Karpas-422 (cell line): ENCODE measurements around the gene SOHLH1. TPM values are rescaled to one million over a fixed set of nuclear protein-coding genes. Genes with fewer than 3 reads are reported as not detected.

ENCODE experiments used
- DNase-seq: peaks from one replicate; pipeline ENCODE4 v3.0.0-alpha.2; 2015
- H2AFZ ChIP-seq: fragments of 200-600 bp; sonication (generic); 2 replicates; pipeline ENCODE4 v1.6.1; 2014; ENCODE audit warnings: antibody characterized with exemption, low read length, mixed read lengths
- H3K27ac ChIP-seq: fragments of 200-600 bp; sonication (generic); 2 replicates; pipeline ENCODE4 v1.5.1; 2014; ENCODE audit warnings: mild to moderate bottlenecking, low read length, moderate library complexity
- H3K27me3 ChIP-seq: fragments of 200-600 bp; sonication (generic); 2 replicates; pipeline ENCODE4 v1.6.1; 2014; ENCODE audit warnings: low read length, mixed read lengths
- H3K36me3 ChIP-seq: fragments of 200-600 bp; sonication (generic); 2 replicates; pipeline ENCODE4 v1.6.1; 2014; ENCODE audit warnings: low read length, mixed read lengths; ENCODE audit not compliant: insufficient read depth
- H3K4me1 ChIP-seq: fragments of 200-600 bp; sonication (generic); 2 replicates; pipeline ENCODE4 v1.6.1; 2014; ENCODE audit warnings: mild to moderate bottlenecking, low read length, mixed read lengths
- H3K4me2 ChIP-seq: fragments of 200-600 bp; sonication (generic); 2 replicates; pipeline ENCODE4 v1.6.1; 2014; ENCODE audit warnings: low read length, low read depth, mild to moderate bottlenecking; ENCODE audit not compliant: poor library complexity, severe bottlenecking
- H3K4me3 ChIP-seq: fragments of 200-600 bp; sonication (generic); 2 replicates; pipeline ENCODE4 v1.5.1; 2014; ENCODE audit warnings: mild to moderate bottlenecking, antibody characterized with exemption, low read length, mixed read lengths
- H3K79me2 ChIP-seq: fragments of 200-600 bp; sonication (generic); 2 replicates; pipeline ENCODE4 v1.6.1; 2014; ENCODE audit warnings: mild to moderate bottlenecking, low read length, mixed read lengths
- H3K9ac ChIP-seq: fragments of 200-600 bp; sonication (generic); 2 replicates; pipeline ENCODE4 v1.6.0; 2014; ENCODE audit warnings: low read length
- H3K9me2 ChIP-seq: fragments of 200-600 bp; sonication (generic), shearing (Covaris generic); replicated peaks from 2 replicates; pipeline ENCODE4 v1.6.0; 2014; ENCODE audit warnings: mild to moderate bottlenecking, low read length, moderate library complexity; ENCODE audit not compliant: insufficient read depth
- H3K9me3 ChIP-seq: fragments of 300-700, 200-600 bp; sonication (generic); 2 replicates; pipeline ENCODE4 v1.6.1; 2014; ENCODE audit warnings: low read length, mixed read lengths
- H4K20me1 ChIP-seq: fragments of 200-600 bp; sonication (generic); 2 replicates; pipeline ENCODE4 v1.6.1; 2014; ENCODE audit warnings: mild to moderate bottlenecking, antibody characterized with exemption, low read length, low read depth; ENCODE audit not compliant: insufficient read depth
- total RNA-seq: library from RNA; depleted of rRNA; stranded (reverse); fragments of >200 nt; shearing (Covaris generic); gene quantifications from 2 replicates; pipeline ENCODE4 v1.2.3, GENCODE V29; 2014; ENCODE audit warnings: low replicate concordance

SOHLH1 gene
- total RNA-seq, 1 experiment from 2014 or later = not detected

DNA sequence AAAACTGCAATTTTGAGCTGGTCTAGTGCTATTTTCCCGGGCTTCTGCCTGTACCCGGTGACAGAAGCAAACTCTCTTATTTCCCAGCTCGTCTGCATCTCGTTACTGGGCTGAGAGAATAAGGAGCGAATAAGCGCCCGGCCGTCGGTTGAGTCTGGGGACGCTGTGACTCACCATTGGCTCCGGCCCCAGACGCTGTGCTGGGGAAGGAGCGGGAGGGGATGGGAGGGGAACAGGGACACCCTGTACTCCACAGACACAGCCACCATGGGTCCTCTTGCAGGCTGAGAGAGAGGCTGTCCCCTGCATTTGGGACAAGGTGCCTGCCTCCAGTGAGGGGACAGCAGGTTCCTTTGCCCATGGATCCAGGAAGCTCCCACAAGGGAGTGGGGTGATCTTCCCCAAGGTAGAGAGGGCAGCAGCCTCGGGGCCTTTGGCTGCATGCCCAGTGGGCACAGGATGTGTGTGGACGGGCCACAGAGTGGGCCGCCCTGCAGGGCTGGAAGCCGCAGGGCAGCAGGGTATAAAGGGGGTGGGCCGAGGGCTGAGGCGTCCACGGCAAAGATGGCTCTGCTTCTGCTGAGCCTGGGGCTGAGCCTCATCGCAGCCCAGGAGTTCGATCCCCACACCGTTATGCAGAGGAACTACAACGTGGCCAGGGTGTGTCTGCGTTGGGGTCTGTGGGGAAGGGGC lies 36.4 kb downstream of the SOHLH1 start, which contains the start of gene LCN9:
TSS of gene LCN9 (plus strand) at position 552 of the 693 bp plus-strand sequence. CDS start at position 565, 13 bp downstream.
- Histone ChIP-seq H3K4me1 (no peaks in the 10 kb centered on the region), H3K9ac (no peak within 1 kb of the TSS), H3K36me3 (no peaks in the 10 kb centered on the region), H3K27ac (no peak within 1 kb of the TSS), H2AFZ (no peak within 1 kb of the TSS), H3K4me3 (no peak within 1 kb of the TSS), H3K79me2 (no peaks in the 10 kb centered on the region), H3K9me2 (no peaks in the 10 kb centered on the region), H3K4me2 (no peak within 1 kb of the TSS), H3K27me3 (no peaks in the 10 kb centered on the region), H3K9me3 (no peaks in the 10 kb centered on the region), H4K20me1 (no peaks in the 10 kb centered on the region)
- DNase-seq = no peak

DNA sequence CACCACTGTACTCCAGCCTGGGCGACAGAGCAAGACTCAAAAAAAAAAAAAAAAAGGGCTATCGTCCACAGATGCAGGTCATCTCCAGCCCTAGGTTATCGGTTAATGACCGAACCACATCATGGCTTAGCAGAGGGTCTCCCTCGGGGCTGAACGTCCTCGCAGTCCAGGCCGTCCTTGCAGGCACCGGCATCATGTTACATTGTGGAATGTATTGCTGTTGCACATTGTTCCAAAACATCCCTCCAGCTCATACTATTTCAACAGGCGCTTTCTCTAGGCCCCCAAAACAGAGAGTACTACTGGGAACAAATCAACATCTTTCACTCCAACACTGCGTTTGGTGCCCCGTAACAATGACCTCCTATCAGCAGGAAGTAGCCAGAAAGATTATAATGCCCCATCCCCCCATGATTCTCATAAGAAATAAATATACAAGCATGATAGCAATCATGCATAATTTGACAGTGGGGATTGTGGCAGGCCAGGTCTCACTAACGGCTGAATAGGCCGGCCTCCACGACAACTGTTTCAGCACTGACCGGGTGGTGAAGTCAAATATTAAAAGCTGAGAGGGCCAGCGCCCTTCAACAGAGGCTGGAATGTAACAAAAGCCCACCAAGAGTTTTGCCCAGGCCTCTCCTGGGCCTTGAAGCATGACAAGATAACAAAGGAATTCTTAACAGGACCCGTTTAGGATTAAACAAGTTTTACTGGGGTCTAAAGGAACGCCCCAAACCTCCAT lies 37.3 kb downstream of the SOHLH1 start:
- no peaks in the 10 kb centered on the region for H3K4me1 ChIP-seq

DNA sequence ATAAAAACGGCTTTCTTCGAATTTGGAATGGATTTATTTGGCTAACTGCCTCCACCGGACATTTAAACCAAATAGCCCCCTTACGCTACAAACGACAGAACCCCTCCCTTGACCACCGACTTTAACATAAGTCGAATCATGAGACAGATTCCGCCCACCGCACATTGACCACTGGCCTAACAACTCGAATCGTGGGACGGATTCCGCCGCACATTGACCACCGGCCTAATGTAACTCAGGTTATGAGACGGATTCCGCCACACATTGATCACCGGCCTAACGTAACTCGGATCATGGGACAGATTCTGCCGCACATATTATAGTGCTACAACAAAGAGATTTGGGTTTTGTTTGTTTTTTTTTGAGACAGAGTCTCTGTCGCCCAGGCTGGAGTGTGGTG lies 38.9 kb downstream of the SOHLH1 start:
- Histone ChIP-seq H3K9ac (no peak overlapping the region), H3K27me3 (no peaks in the 10 kb centered on the region), H3K9me2 (no peaks in the 10 kb centered on the region), H3K27ac (no peak overlapping the region), H3K9me3 (no peaks in the 10 kb centered on the region), H3K36me3 (no peaks in the 10 kb centered on the region), H3K4me3 (no peak overlapping the region), H4K20me1 (no peaks in the 10 kb centered on the region), H3K4me1 (no peaks in the 10 kb centered on the region), H3K4me2 (no peak overlapping the region), H3K79me2 (no peaks in the 10 kb centered on the region), H2AFZ (no peak overlapping the region)
- no peak for DNase-seq

More for the DNA sequence above, 37.3 kb downstream of the SOHLH1 start:
- Histone ChIP-seq H4K20me1 (no peaks in the 10 kb centered on the region), H3K9me3 (no peaks in the 10 kb centered on the region), H3K27me3 (no peaks in the 10 kb centered on the region), H3K4me3 (no peak overlapping the region), H3K27ac (no peak overlapping the region), H3K36me3 (no peaks in the 10 kb centered on the region), H2AFZ (no peak overlapping the region), H3K9ac (no peak overlapping the region), H3K79me2 (no peaks in the 10 kb centered on the region), H3K9me2 (no peaks in the 10 kb centered on the region), H3K4me2 (no peak overlapping the region)
- DNase-seq = no peak

DNA sequence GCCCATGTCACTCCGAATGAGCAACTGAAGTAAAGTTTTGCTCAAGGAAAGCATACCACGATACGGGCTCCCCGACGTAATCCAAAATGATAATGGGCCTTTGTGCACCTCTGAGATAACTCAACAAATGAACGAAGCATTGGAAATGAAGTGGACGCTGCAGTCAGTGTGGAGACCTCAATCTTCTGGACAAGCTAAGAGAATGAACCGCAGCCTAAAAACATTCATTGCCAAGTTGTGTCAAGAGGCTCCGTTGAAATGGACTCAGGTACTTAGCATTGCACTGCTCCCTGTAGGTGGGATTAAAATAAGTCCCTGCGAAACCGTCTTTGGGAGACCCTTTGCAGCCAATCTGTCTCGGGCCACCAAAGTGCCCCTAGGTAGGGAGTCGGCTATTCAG lies 40.0 kb downstream of the SOHLH1 start:
- Histone ChIP-seq H3K9ac (no peak overlapping the region), H3K9me2 (no peaks in the 10 kb centered on the region), H3K9me3 (no peaks in the 10 kb centered on the region), H3K4me2 (no peak overlapping the region), H3K4me3 (no peak overlapping the region), H3K27ac (no peak overlapping the region), H3K79me2 (no peaks in the 10 kb centered on the region), H3K36me3 (no peaks in the 10 kb centered on the region), H4K20me1 (no peaks in the 10 kb centered on the region), H2AFZ (no peak overlapping the region), H3K4me1 (no peaks in the 10 kb centered on the region), H3K27me3 (no peaks in the 10 kb centered on the region)
- no peak for DNase-seq

DNA sequence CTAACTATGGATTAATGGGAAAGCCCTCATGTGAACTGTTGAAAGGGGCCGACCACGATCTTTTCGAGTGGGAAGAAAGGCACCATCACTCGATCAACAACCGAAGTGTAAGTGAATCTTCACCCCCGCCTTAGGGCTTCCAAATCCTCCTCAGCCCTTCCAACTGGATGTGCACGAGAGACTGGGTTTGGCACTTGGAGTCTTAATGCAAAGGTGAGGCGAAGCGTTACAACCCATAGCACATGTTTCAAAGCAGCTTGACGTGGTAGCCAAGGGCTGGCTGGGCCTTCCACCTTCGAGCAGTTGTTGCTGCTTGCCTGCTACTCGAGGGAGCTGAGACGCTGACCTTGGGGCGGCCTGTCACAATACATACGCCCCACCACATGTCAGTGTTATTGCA lies 41.9 kb downstream of the SOHLH1 start:
- no peak for DNase-seq
- Histone ChIP-seq H3K4me2 (no peak overlapping the region), H3K9me3 (no peaks in the 10 kb centered on the region), H3K9ac (no peak overlapping the region), H3K4me3 (no peak overlapping the region), H3K27ac (no peak overlapping the region), H3K79me2 (no peaks in the 10 kb centered on the region), H3K36me3 (no peaks in the 10 kb centered on the region), H3K4me1 (no peaks in the 10 kb centered on the region), H3K9me2 (no peaks in the 10 kb centered on the region), H3K27me3 (no peaks in the 10 kb centered on the region), H4K20me1 (no peaks in the 10 kb centered on the region), H2AFZ (no peak overlapping the region)

DNA sequence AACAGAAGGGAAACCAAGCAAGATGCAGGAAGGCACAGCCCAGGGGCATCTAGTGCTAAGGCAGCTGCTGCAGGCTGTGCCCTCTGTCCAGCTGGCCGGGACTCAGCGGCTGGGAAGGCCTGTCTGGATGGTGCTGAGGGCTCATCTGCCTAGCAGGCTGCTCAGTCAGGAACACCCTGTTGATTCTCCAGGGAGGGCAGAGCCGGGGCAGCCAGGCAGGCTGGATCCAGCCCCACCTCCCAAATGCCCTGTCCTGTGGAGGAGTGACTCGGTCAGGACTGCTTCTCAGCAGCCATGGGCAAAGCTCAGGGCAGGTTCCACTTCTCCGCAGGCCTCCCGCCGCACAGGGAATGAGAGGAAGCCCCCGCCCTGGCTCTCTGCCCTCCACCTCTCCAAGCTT lies 44.0 kb downstream of the SOHLH1 start:
- Histone ChIP-seq H4K20me1 (no peaks in the 10 kb centered on the region), H3K36me3 (no peaks in the 10 kb centered on the region), H3K79me2 (no peaks in the 10 kb centered on the region), H3K27ac (no peak overlapping the region), H3K9me3 (peaks cover 3% of the 10 kb centered on the region), H3K9me2 (no peaks in the 10 kb centered on the region), H2AFZ (no peak overlapping the region), H3K4me3 (no peak overlapping the region), H3K4me2 (no peak overlapping the region), H3K9ac (no peak overlapping the region), H3K27me3 (no peaks in the 10 kb centered on the region), H3K4me1 (no peaks in the 10 kb centered on the region)
- DNase-seq = no peak

DNA sequence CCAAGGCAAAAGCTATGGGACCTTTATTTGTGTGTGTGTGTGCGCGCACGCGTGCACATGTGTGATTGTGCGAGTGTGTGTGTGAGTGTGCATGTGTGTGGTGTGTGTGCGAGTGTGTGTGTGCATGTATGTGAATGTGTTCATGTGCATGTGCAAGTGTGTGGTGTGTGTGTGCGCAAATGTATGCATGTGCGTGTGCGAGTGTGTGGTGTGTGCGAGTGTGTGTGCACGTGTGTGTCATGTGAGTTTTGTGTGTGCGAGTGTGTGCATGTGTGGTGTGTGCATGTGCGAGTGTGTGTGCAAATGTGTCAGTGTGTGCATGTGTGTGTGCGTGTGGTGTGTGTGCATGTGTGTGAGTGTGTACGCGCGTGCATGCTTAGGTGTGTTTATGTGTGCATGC lies 48.9 kb downstream of the SOHLH1 start:
- Histone ChIP-seq H3K4me2 (no peak overlapping the region), H3K27me3 (no peaks in the 10 kb centered on the region; the same call in 1 of the 2 replicates), H3K4me3 (no peak overlapping the region), H3K79me2 (no peaks in the 10 kb centered on the region), H3K9me3 (peaks cover 33% of the 10 kb centered on the region), H4K20me1 (no peaks in the 10 kb centered on the region), H3K9ac (no peak overlapping the region), H2AFZ (no peak overlapping the region), H3K9me2 (no peaks in the 10 kb centered on the region), H3K4me1 (no peaks in the 10 kb centered on the region), H3K36me3 (no peaks in the 10 kb centered on the region), H3K27ac (no peak overlapping the region)
- no peak for DNase-seq

DNA sequence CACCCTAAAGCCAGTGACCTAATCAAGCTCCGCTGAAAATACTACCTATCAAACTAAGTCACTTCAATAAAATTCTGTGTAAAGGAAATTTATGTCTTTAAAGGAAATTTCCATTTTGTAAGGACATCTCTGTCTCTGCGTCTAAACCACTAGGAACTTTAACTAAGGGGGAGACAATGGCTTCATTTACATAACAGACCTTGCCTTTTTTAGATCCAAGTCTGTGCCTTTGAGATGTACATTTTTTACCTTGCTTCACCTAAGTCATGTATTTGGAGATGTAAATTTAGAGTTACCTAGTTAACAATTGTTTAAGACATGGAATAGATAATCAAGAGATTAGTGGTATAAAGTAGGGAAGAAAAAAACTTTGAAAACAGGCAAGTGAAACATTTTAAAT lies 49.8 kb downstream of the SOHLH1 start:
- Histone ChIP-seq H2AFZ (no peak overlapping the region), H3K4me2 (no peak overlapping the region), H3K27me3 (no peaks in the 10 kb centered on the region; the same call in 1 of the 2 replicates), H3K4me1 (no peaks in the 10 kb centered on the region), H3K9me3 (peaks cover 33% of the 10 kb centered on the region), H3K27ac (no peak overlapping the region), H3K36me3 (no peaks in the 10 kb centered on the region), H4K20me1 (no peaks in the 10 kb centered on the region), H3K9ac (no peak overlapping the region), H3K4me3 (no peak overlapping the region), H3K79me2 (no peaks in the 10 kb centered on the region), H3K9me2 (no peaks in the 10 kb centered on the region)
- no peak for DNase-seq
